Keratinocyte (primary cell): Measurements from ENCODE around the gene COX5A.

Experiments
- CTCF ChIP-seq, 3 experiments: IDR thresholded peaks in 1 of 3; conservative IDR thresholded peaks in 1 of 3; optimal IDR thresholded peaks in 1 of 3; 2 replicates in 2 of 3; 3 replicates in 1 of 3; pipeline versions ENCODE3 to v1.5.1; 2011; ENCODE audit warnings: low read length in 3 of 3, mild to moderate bottlenecking in 3 of 3, moderate library complexity in 2 of 3, control low read depth in 1 of 3, inconsistent platforms in 1 of 3; ENCODE audit not compliant: insufficient read depth in 2 of 3; ENCODE audit errors: extremely low read depth in 1 of 3
- EZH2 ChIP-seq: IDR thresholded peaks from one replicate; pipeline ENCODE4 v1.6.1; 2012; ENCODE audit warnings: inconsistent platforms, mild to moderate bottlenecking, low read length, moderate library complexity

GRCh38 chr15:74920456-74920855 is 17.4 kb downstream of the COX5A start:
- TF ChIP-seq CTCF (optimal IDR thresholded peaks at IDR 0.05 in 1 of 3, IDR thresholded peaks at IDR 0.05 in 1 of 3, conservative IDR thresholded peaks at IDR 0.05 in 1 of 3; ENCODE audit: extremely low read depth in 1 of 3, insufficient read depth in 2 of 3, low read length in 3 of 3) = no peak
- no peak for TF ChIP-seq EZH2
